Stomach smooth muscle (tissue), 2 donors: ENCODE results near the gene DLX2.
A peak's percentile ranks its signal among the peaks of the same experiment; 100 is the strongest.
"Not testable (repeated sequence)": the region's sequence is repeated elsewhere in the genome, so short reads cannot be mapped to it uniquely, and the experiment has no call there.

Source experiments
- H3K27ac ChIP-seq: one replicate; pipeline ENCODE4 v1.7.0; 2013; ENCODE audit warnings: mild to moderate bottlenecking, low read length, inconsistent platforms
- H3K27me3 ChIP-seq, 2 donors: one replicate each; pipeline ENCODE4 v1.7.0; 2013; ENCODE audit warnings: low read length in 2 of 2; ENCODE audit not compliant: insufficient read depth in 2 of 2, control insufficient read depth in 1 of 2
- H3K36me3 ChIP-seq, 2 donors: one replicate each; pipeline ENCODE4 v1.7.0; 2013; ENCODE audit warnings: low read length in 2 of 2; ENCODE audit not compliant: control insufficient read depth in 2 of 2, insufficient read depth in 2 of 2
- H3K4me1 ChIP-seq: one replicate; pipeline ENCODE4 v1.7.0; 2013; ENCODE audit warnings: low read length; ENCODE audit not compliant: control insufficient read depth, insufficient read depth
- H3K4me3 ChIP-seq, 2 donors: one replicate each; pipeline ENCODE4 v1.7.0; 2013; ENCODE audit warnings: low read length in 2 of 2
- H3K9ac ChIP-seq, 2 donors: one replicate each; pipeline ENCODE4 v1.7.0; 2013; ENCODE audit warnings: low read length in 2 of 2, mild to moderate bottlenecking in 1 of 2
- H3K9me3 ChIP-seq, 2 donors: one replicate each; pipeline ENCODE4 v1.7.0; 2013; ENCODE audit warnings: low read length in 2 of 2; ENCODE audit not compliant: control insufficient read depth in 2 of 2
- donor health status: healthy.
- donor health status: Pancreatic carcinoma.

DLX2 gene

GRCh38 chr2:172102391-172103359 is at the start of gene DLX2:
Gene DLX2, minus strand, starts transcription at chr2:172102900. Its CDS starts 362 bp downstream, at chr2:172102538.
- Histone ChIP-seq H3K27ac (no peak within 1 kb of the TSS), H3K4me1 (peaks cover 51% of the 10 kb centered on the region), H3K9ac (no peak within 1 kb of the TSS), H3K27me3 (peaks cover 80 to 98% of the 10 kb centered on the region in 2 donors), H3K4me3 (peak within 1 kb of the TSS; percentile 37 to 68), H3K9me3 (peaks cover 0 to 2% of the 10 kb centered on the region in 2 donors), H3K36me3 (no peaks in the 10 kb centered on the region)

- Histone ChIP-seq H3K9ac (no peak overlapping the region), H3K27ac (no peak overlapping the region), H3K4me1 (no peaks in the 10 kb centered on the region), H3K36me3 (no peaks in the 10 kb centered on the region), H3K27me3 (no peaks in the 10 kb centered on the region), H3K4me3 (no peak overlapping the region), H3K9me3 (no peaks in the 10 kb centered on the region)
These were observed 45.4 kb upstream of the DLX2 start for GRCh38 chr2:172147944-172148650.

- no peaks in the 10 kb centered on the region for H3K4me1 ChIP-seq
- no peak overlapping the region for H3K4me3 ChIP-seq
- no peak overlapping the region for H3K27ac ChIP-seq
- H3K9me3 ChIP-seq, result no peaks in the 10 kb centered on the region
- H3K27me3 ChIP-seq, result no peaks in the 10 kb centered on the region
- H3K9ac ChIP-seq, result no peak overlapping the region
- H3K36me3 ChIP-seq, result no peaks in the 10 kb centered on the region
These were observed 41.1 kb upstream of the DLX2 start for GRCh38 chr2:172143817-172144216.

- not testable (repeated sequence) for H3K9ac ChIP-seq, H3K4me1 ChIP-seq, H3K36me3 ChIP-seq, H3K9me3 ChIP-seq, H3K4me3 ChIP-seq, H3K27me3 ChIP-seq, H3K27ac ChIP-seq
These were observed 36.0 kb upstream of the DLX2 start for GRCh38 chr2:172138727-172139126.

- no peak overlapping the region for H3K4me3 ChIP-seq
- H3K36me3 ChIP-seq, result no peaks in the 10 kb centered on the region
- H3K9me3 ChIP-seq, result no peaks in the 10 kb centered on the region
- no peak overlapping the region for H3K9ac ChIP-seq
- H3K27ac ChIP-seq, result no peak overlapping the region
- H3K4me1 ChIP-seq, result no peaks in the 10 kb centered on the region
- no peaks in the 10 kb centered on the region for H3K27me3 ChIP-seq
These were observed 35.2 kb upstream of the DLX2 start for GRCh38 chr2:172137943-172138342.

GRCh38 chr2:172137109-172137508 is 34.4 kb upstream of the DLX2 start:
- no peak overlapping the region for H3K4me3 ChIP-seq
- H3K27ac ChIP-seq, result no peak overlapping the region
- H3K4me1 ChIP-seq, result no peaks in the 10 kb centered on the region
- H3K27me3 ChIP-seq, result no peaks in the 10 kb centered on the region
- no peaks in the 10 kb centered on the region for H3K9me3 ChIP-seq
- H3K36me3 ChIP-seq, result no peaks in the 10 kb centered on the region
- H3K9ac ChIP-seq, result no peak overlapping the region

GRCh38 chr2:172135446-172135845 is 32.7 kb upstream of the DLX2 start:
- H3K27ac ChIP-seq, result no peak overlapping the region
- no peaks in the 10 kb centered on the region for H3K27me3 ChIP-seq
- no peak overlapping the region for H3K9ac ChIP-seq
- no peaks in the 10 kb centered on the region for H3K4me1 ChIP-seq
- H3K4me3 ChIP-seq, result no peak overlapping the region
- H3K9me3 ChIP-seq, result no peaks in the 10 kb centered on the region
- no peaks in the 10 kb centered on the region for H3K36me3 ChIP-seq

GRCh38 chr2:172134270-172134669 is 31.6 kb upstream of the DLX2 start:
- Histone ChIP-seq H3K27me3 (no peaks in the 10 kb centered on the region), H3K27ac (no peak overlapping the region), H3K4me3 (no peak overlapping the region), H3K36me3 (no peaks in the 10 kb centered on the region), H3K4me1 (no peaks in the 10 kb centered on the region), H3K9ac (no peak overlapping the region), H3K9me3 (no peaks in the 10 kb centered on the region)

GRCh38 chr2:172131713-172132555 is 29.2 kb upstream of the DLX2 start:
- no peaks in the 10 kb centered on the region for H3K9me3 ChIP-seq

GRCh38 chr2:172129404-172129803 is 26.7 kb upstream of the DLX2 start:
- Histone ChIP-seq H3K9ac (no peak overlapping the region), H3K36me3 (no peaks in the 10 kb centered on the region), H3K27me3 (no peaks in the 10 kb centered on the region), H3K4me3 (no peak overlapping the region), H3K27ac (no peak overlapping the region), H3K4me1 (no peaks in the 10 kb centered on the region), H3K9me3 (no peaks in the 10 kb centered on the region)

More at GRCh38 chr2:172131713-172132555, 29.2 kb upstream of the DLX2 start:
- Histone ChIP-seq H3K36me3 (no peaks in the 10 kb centered on the region), H3K4me3 (no peak overlapping the region), H3K9ac (no peak overlapping the region), H3K27me3 (no peaks in the 10 kb centered on the region), H3K4me1 (no peaks in the 10 kb centered on the region), H3K27ac (no peak overlapping the region)
